NT2/D1 (cell line): ENCODE measurements around the gene STK35.

Experiments
- SUZ12 ChIP-seq: IDR thresholded peaks from 2 replicates; pipeline ENCODE4 v1.6.1; 2011; ENCODE audit not compliant: insufficient read length, insufficient read depth; ENCODE audit errors: extremely low read depth
- YY1 ChIP-seq: IDR thresholded peaks from 2 replicates; pipeline ENCODE4 v1.6.1; 2011; ENCODE audit not compliant: insufficient read length, insufficient read depth
- ZNF274 ChIP-seq: IDR thresholded peaks from 2 replicates; pipeline ENCODE4 v1.6.1; 2011; ENCODE audit warnings: mild to moderate bottlenecking, low read depth, low read length

DNA sequence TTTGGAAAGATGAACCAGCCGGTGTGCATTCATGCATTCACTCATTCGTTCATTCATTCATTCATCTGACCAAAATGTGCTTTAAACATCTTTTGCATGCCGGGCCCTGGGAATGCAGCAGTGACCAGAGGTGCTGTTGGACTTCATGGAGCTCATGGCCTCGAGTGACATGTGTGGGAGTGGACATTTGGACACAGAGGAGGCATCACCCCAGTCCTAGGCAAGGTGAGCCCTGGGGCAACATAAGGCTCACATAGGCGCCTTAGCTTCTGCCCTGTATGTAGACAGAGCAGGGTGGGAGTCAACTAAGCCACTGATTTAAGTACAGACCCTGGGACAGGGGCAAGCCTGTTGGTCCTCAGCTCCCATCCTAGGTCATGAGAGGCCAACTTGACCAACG, 71.6 kb downstream of the STK35 start:
- TF ChIP-seq YY1, result no peak
- TF ChIP-seq ZNF274, result no peak
- TF ChIP-seq SUZ12, result no peak
